ENCODE results near the gene MITF.

MITF gene

GRCh38 chr3:69876073-69876472 lies 136.8 kb downstream of the MITF start:
- no peak for TF ChIP-seq GABPA (IDR thresholded peaks at IDR 0.05; ENCODE audit: low read depth)
- no peak for TF ChIP-seq CTCF (IDR thresholded peaks at IDR 0.05; ENCODE audit: insufficient read depth, low read length)
- TF ChIP-seq SPI1 (IDR thresholded peaks at IDR 0.05; ENCODE audit: borderline replicate concordance, low read depth), result no peak
- TF ChIP-seq POLR2AphosphoS5 (IDR thresholded peaks at IDR 0.05; ENCODE audit: low read depth), result no peak
- no peak for TF ChIP-seq REST (IDR thresholded peaks at IDR 0.05; ENCODE audit: insufficient replicate concordance, low read depth)
- DNase-seq (ENCODE audit: low read depth in 1 of 2, low spot score in 1 of 2), result no peak

GRCh38 chr3:69878254-69878653 lies 139.0 kb downstream of the MITF start:
- H3K27me3 ChIP-seq (ENCODE audit: insufficient read depth, poor library complexity, severe bottlenecking), result no peaks in the 10 kb centered on the region
- TF ChIP-seq REST (IDR thresholded peaks at IDR 0.05; ENCODE audit: insufficient replicate concordance, low read depth) (no peak), CTCF (IDR thresholded peaks at IDR 0.05; ENCODE audit: insufficient read depth, low read length) (no peak), GABPA (IDR thresholded peaks at IDR 0.05; ENCODE audit: low read depth) (no peak)
- no peak for DNase-seq (ENCODE audit: low read depth in 1 of 2, low spot score in 1 of 2)
- H3K4me3 ChIP-seq (replicated peaks; ENCODE audit: insufficient read depth, low read length), result no peak overlapping the region
- no peak overlapping the region for H3K27ac ChIP-seq (replicated peaks)

More at GRCh38 chr3:69876073-69876472, 136.8 kb downstream of the MITF start:
- no peaks in the 10 kb centered on the region for H3K27me3 ChIP-seq (ENCODE audit: insufficient read depth, poor library complexity, severe bottlenecking)
- H3K4me3 ChIP-seq (replicated peaks; ENCODE audit: insufficient read depth, low read length), result no peak overlapping the region
- no peak overlapping the region for H3K27ac ChIP-seq (replicated peaks)

GRCh38 chr3:69879051-69879450 lies 139.8 kb downstream of the MITF start:
- H3K27me3 ChIP-seq (ENCODE audit: insufficient read depth, poor library complexity, severe bottlenecking), result no peaks in the 10 kb centered on the region
- DNase-seq (ENCODE audit: low read depth in 1 of 2, low spot score in 1 of 2), result no peak
- H3K27ac ChIP-seq (replicated peaks), result no peak overlapping the region
- TF ChIP-seq CTCF (IDR thresholded peaks at IDR 0.05; ENCODE audit: insufficient read depth, low read length), result no peak
- TF ChIP-seq POLR2AphosphoS5 (IDR thresholded peaks at IDR 0.05; ENCODE audit: low read depth), result no peak
- TF ChIP-seq GABPA (IDR thresholded peaks at IDR 0.05; ENCODE audit: low read depth), result no peak
- TF ChIP-seq SPI1 (IDR thresholded peaks at IDR 0.05; ENCODE audit: borderline replicate concordance, low read depth), result no peak
- TF ChIP-seq REST (IDR thresholded peaks at IDR 0.05; ENCODE audit: insufficient replicate concordance, low read depth), result no peak
- H3K4me3 ChIP-seq (replicated peaks; ENCODE audit: insufficient read depth, low read length), result no peak overlapping the region
